Activated CD4-positive, alpha-beta T cell treated with anti-CD3 and anti-CD28 coated beads for 4 hours (primary cell): ENCODE data around the gene ZNF33A.
"Not testable (repeated sequence)": the region's sequence is repeated elsewhere in the genome, so short reads cannot be mapped to it uniquely, and the experiment has no call there.

Source experiments
- DNase-seq, 2 donors: peaks; one replicate each; pipeline ENCODE4 v3.0.0-alpha.2; 2020

Gene ZNF33A

DNA sequence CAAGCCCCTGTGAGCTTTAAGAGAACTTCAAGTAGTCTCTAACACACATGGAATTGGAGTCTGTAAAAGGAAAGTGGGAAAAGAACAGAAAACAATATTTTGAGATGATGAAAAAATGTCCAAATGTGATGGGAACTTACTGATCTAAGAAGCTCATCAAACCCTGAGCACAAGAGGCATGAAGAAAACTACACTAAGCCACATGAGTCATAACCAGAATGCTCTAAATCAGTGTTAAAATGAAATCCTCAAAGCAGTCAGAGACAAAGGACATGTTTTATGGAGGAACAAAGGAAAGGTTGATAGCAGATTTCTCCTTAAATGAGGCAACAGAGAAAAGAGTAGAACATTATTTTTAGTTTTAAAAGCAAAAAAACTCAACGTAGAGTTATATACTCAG, 37.2 kb downstream of the ZNF33A start:
- no peak for DNase-seq

DNA sequence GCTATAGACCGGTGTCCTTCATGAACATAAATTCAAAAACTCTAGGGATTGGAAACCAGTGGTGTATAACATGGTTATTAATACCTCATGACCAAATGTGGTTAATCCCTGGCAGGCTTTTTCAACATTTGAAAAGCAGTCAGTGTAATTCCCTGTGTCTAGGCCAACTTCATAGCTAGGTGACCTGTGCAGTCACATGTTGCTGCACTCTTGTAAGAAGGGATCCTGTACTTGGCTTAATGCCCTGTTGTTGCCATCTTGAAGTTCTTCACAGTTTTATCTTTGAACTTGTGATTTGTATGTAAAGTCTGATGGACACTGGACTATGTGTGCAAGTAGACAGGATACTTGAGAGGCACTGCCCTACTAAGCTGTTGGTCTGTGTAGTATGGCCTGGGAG, 39.7 kb downstream of the ZNF33A start:
- no peak for DNase-seq

DNA sequence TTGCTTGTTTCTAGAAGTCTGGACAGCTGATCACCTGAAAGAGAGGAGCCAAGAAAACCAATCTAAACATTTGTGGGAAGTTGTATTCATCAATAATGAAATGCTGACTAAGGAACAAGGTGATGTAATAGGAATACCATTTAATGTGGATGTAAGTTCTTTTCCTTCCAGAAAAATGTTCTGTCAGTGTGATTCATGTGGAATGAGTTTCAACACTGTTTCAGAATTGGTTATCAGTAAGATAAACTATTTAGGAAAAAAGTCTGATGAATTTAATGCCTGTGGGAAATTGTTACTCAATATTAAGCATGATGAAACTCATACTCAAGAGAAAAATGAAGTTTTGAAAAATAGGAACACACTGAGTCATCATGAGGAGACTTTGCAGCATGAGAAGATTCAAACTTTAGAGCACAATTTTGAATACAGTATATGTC, 43.9 kb downstream of the ZNF33A start:
- DNase-seq: no peak

DNA sequence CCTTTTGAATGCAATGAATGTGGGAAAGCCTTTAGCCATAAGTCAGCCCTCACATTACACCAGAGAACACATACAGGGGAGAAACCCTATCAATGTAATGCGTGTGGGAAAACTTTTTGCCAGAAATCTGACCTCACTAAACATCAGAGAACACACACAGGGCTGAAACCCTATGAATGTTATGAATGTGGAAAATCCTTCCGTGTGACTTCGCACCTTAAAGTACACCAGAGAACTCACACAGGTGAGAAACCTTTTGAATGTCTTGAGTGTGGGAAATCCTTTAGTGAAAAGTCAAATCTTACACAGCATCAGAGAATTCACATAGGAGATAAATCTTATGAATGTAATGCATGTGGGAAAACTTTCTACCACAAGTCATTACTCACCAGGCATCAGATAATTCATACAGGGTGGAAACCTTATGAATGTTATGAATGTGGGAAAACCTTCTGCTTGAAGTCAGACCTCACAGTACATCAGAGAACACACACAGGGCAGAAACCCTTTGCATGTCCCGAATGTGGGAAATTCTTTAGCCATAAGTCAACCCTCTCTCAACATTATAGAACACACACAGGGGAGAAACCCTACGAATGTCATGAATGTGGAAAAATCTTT, 44.9 kb downstream of the ZNF33A start:
- not testable (repeated sequence) for DNase-seq

- not testable (repeated sequence) for DNase-seq
Observed at GRCh38 chr10:38069663-38070062, 59.2 kb downstream of the ZNF33A start.

DNA sequence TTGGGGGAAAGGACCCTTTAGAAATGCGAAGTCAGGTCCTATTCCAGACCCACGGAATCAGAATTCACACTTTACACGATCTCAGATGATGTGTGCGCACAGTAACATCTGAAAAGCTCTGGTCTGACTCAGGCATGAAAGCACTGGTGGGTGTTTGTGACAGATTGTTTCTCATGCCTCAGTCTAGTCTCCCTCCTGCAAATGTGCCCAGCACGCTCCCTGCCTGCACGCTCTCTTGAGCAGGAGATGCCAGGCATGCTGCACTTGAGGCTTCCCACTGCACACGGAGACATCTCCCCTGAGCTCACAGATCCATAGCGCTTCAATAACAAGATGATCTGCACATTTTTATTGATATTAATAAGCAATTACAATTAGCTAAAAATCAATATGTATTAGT, 60.0 kb downstream of the ZNF33A start:
- DNase-seq: no peak

DNA sequence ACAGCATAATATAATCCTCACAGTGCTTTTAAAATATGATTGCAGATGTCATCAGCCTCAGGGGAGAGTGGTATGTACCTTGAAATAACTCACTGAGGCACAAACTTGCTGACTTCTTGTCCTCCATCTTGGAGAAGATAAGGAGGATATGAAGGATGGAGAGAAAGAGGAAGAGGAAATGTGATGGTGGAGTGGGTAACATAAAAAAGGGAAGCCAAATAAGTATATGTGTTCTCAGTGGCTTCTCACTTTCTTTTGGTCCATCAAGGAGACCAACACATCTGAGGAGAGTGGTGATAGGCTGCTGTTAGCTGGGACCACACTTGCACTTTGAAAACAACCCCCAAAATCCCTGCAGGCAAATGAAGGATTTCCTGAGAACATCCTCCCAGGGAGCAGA, 62.1 kb downstream of the ZNF33A start:
- DNase-seq: no peak

DNA sequence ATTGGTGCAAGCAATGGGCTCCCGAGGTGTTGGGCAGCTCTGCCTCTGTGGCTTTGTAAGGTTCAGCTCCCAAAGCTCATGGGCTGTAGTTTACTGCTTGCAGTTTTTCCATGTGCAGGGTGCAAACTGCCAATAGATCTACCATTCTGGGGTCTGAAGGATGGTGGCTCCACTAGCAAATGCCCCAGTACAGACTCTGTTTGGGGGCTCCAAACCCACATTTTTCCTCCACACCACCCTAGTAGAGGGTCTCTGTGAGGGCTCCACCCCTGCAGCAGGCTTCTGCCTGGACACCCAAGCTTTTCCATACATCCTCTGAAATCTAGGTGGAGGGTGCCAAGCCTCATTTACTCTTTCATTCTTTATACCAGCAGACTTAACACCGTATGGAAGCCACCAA, 66.2 kb downstream of the ZNF33A start:
- DNase-seq: no peak

- DNase-seq: not testable (repeated sequence)
Observed at GRCh38 chr10:38093318-38093717, 82.8 kb downstream of the ZNF33A start.

- DNase-seq: no peak
Observed at GRCh38 chr10:38093816-38094157, 83.3 kb downstream of the ZNF33A start.

DNA sequence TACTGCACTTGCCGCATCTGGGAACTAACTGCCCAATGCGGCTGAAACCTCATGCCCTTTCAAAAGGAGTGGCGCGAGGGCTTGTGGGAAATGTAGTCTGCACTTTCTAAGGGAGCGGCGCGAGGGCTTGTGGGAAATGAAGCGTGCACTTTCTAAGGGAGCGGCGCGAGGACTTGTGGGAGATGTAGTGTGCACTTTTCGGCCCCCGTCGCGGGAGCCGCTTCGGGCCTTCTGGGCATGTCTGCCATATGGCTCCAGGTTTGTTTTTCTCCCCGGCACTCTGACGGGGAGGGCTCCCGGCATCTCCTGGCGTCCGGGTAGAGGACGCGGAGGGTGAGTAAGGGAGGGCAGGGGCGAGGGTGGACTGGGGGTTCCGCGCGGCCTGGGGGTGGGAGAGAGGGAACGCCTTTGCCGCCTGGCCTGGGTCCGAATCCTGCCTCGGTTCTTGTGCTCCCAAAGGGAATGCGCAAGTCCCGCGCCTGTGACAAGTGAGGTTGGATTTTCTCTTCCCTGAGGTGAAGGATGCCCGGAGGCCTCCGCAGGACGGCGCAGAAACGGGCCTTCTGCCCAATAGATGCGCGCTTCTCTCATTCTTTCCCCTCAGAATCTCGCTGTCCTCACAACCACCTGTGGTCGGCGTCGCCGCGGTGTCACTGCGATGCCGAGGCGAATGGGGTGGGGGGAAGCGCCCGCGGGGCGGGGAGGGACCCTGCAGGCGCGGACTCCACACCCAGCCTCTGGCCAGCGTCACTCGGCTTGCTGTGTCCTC, 83.9 kb downstream of the ZNF33A start, which contains the start of gene ZNF37A:
TSS of gene ZNF37A (plus strand) at position 180 of the 769 bp plus-strand sequence. CDS start 2,281 bp downstream, outside the sequence.
- DNase-seq: peak; percentile 88 to 89

DNA sequence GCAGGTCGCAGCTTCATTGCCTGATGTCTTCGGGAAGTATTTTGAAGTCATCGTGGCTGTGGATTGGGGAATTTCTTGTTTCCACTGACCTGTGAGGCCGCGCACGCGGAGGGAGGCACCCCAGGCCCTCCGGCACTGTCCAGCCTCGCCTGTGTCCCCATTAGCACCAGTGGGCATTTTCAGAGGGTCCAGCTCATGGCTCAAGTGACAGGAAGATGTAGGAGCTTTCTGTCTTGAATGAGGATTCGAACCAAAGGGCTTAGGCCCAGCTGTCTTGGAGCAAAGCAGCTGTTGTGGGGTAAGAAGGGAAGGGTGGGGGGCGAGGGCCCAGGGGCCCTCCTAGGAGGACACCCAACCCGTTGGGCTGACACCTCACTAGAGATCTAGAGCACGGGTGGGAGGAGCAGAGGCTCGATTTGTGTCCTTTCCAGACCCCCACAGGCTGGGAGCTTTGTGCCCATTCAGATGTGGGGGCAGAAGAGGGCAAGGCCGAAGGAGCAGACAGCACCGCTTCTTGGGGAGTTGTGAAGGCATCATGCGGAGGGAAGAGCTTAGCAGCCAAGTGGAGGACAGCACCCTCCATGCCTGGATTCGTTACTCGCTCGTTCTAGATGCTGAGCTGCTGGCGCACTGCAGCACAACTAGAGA, 84.6 kb downstream of the ZNF33A start:
- no peak for DNase-seq

GRCh38 chr10:38102880-38103279, 92.4 kb downstream of the ZNF33A start:
- no peak for DNase-seq

GRCh38 chr10:38103756-38104155, 93.3 kb downstream of the ZNF33A start:
- no peak for DNase-seq

- DNase-seq: no peak
Observed at GRCh38 chr10:38112159-38112558, 101.7 kb downstream of the ZNF33A start.
